Measurements from ENCODE around the gene ZNF710. TPM values are rescaled to one million over a fixed set of nuclear protein-coding genes. Genes with fewer than 3 reads are reported as not detected.

Gene ZNF710
- polyA plus RNA-seq, 1 donor = 18.1 TPM

DNA sequence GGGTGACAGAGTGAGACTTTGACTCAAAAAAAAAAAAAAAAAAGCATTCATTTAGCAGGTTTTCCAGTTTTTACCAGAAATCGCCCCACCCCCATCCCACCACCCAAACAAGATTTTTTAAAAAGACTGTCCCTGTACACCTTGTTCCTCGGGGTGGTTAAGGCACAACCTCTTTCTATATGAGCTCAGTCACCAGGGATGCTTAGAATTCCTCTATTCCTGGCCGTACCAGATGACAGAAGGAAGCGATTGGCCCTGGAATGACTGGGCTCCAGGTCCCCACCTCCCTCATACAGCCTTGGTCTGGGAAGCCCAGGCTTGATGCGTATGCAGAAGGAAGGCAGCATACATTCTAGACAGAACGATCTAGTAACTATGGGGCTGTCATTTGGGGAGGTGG lies 75.6 kb downstream of the ZNF710 start:
- DNase-seq = no peak

DNA sequence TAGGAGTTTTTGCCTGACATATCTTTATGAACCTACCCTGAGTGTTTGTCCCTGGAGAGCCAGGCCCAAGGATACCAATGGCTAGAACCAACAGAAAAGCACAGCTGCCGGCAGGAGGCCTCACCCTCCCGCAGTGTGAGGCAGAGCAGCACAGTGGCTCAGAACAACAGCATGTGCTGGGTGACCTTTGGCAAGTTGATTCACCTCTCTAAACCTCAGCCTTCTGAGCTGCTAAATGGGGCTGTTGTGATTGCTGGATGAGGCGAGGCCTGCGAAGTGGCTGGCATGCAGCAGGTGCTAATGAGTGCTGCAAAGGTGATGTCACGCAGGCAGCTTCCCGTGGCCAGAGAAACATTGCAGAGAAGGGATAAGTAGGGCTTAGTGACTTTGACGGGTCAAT lies 77.8 kb downstream of the ZNF710 start:
- DNase-seq = no peak

DNA sequence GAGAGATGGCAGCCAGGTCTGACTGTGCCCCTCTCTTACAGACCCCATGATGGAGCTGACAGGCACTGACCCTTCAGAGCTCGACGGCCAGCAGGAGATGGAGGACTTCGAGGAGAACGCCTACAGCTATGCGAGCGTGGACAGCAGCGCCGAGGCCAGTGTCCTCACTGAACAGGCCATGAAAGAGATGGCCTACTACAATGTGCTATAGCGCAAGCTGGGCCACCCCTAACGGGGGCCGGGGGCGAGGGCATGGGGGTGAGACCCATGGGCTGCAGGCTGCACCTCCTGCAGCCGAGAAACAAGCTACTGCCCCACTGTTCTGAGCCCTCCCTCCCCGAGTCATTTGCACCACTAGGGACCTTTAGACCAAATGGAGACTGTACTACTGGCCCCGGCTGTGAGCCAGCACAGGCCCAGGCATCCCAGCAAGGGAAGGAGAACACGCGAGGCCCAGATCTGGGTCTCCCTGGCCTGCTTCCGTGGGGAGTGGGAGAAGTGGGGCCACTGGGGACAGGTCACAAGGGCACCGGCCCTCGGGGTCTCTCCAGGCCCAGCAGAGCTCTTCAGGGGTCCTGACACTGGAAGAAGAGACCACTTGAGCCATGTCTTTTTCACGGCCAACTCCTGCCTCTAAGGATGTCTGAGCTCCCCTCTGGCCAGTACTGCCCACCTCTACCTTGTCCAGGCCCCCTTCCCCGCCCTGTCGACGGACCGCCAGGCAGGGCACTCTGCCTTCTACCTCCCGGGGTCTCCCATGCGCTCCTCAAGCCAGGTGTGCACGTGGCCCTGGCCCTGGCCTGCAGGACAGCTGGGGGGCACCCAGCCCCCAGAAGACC lies 78.7 kb downstream of the ZNF710 start:
- no peak for DNase-seq

DNA sequence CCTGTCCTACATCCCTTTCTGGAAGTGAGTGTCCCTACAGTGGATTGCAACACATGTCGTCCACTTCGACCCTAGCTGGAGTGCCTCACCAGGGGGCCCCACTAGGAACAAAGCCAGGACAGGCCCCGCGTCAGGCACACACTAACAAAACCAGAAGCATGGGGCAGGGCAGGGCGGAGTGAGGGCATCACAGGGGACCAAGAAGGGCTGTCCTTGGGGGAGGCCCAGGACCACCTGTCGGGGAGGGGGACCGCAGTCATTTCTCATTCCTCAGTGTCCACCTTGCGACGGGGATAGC lies 79.3 kb downstream of the ZNF710 start:
- DNase-seq = no peak

DNA sequence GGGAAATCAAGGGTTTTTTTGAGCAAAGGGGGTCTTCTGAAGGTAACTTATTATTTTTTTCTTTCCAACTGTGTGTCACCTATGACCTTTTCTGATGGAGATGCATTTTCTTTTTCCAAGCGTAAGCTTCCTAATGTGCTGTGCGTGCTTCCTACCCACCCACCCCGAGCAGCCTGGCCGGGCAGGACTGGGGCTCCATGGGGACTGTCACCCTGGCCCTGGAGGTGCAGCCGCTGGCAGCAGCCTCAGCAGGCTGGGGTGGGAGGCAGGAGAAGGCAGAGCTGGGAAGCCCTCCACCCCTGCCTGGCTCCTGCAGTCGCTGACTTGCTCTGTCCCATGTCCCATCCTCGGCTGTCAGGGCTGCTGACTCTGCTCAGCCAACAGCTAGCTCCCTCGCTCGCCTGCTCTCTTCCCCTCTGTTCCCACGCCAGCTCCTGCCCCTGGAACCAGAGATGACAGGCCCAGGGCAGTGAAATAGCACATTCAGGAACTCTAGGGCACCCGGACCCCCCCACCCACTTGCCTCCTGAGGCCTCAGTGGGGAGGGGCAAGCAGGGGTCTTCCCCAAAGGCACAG lies 79.8 kb downstream of the ZNF710 start:
- DNase-seq = no peak

DNA sequence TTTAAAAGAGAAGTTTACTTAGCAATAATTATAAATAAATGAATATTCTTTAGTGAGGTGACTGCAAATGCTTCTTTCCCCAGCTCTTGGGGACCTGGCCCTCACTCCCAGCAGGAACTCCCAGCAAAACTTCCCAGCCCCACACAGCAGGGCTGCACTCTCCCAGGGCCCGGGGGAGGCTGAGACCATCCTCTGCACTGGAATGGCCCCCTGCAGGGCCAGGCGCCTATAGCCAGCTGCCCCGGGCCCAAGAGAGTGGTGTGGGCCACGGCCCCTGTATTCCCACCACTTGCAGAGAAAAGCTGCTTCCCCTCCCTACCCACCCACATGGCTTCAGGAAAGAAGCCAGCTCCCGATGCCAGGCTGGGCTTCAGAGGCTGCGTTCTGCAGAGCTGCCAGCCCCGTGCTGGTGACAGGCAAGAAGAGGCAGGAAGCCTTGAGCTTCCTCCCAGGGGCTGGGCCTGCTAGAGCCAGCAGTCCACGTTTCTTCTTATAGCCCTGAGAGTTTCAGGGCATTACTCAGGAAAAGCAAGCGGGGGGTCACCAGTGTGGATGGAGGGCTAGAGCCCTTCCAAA lies 81.1 kb downstream of the ZNF710 start:
- DNase-seq = no peak

DNA sequence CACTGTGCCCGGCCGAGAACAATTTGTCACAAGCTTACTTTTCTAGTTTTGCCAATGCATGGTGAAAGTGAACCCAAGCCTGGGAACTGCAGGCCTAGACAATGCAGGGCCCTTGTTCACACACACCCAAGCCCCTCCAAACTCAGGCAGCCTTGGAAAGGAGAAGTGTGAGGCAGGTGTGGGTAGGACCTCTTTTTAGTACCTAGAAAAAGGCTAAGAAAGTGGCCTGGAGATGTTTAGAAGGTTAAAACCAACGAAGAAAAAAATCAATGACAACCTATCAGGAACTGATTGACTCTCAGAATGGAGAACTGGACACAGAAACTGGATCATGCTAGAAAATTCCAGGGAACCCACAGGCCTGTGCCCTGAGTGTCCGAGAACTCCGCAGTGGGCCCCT lies 82.3 kb downstream of the ZNF710 start:
- DNase-seq = no peak

DNA sequence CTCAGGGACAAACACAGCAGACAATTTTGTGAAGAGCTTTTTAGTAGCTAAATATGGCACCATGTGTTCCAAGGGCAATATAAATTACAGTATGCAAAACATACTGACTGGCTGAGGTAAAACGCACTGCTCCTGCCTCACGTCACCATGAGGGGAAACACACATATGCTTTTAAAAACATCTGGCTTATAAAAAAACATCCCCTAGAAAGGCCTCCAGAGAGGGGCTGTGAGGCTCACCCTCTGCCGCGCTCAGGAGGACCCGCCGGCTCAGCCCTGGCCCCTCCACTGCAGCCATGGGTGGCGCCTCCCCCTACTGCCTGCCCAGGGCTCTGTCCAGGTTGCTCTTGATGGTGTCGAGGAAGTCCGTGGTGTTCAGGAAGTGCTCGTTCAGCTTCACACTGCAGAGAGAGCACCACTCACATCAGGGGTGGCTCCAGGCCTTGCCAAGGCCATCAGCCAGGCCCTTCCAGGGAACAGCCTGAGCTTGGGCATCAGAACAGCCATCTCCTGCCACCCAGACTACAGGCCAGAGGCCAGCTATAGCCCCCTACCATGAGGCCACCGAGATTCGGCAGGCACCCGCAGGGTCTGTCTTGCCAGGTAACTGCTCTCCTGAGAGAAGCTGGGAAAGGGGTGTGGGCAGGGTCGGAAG lies 83.0 kb downstream of the ZNF710 start:
- DNase-seq = no peak

DNA sequence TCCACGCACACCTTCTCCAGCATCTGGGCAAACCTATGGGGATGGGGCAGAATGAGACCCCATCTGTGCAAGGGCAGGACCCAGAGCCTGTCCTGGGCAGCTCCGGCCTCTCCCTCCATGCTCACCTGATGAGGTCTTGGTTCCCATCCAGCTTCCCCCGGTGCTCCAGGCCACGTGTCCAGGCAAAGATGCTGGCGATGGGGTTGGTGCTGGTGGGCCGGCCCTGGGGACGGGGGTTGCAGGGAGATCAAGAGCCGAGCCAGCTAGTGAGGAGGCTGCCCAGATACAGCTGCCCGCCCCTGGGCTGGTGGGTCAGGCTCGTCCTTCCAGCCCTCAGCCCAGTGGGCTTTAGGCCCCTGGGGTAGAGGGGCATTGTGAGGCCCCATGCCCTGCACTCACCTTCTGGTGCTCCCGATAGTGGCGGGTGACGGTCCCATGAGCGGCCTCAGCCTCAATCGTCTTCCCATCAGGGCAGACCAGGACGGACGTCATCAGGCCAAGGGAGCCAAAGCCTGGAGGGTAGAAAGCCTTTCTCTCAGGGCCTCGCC lies 83.8 kb downstream of the ZNF710 start:
- no peak for DNase-seq

DNA sequence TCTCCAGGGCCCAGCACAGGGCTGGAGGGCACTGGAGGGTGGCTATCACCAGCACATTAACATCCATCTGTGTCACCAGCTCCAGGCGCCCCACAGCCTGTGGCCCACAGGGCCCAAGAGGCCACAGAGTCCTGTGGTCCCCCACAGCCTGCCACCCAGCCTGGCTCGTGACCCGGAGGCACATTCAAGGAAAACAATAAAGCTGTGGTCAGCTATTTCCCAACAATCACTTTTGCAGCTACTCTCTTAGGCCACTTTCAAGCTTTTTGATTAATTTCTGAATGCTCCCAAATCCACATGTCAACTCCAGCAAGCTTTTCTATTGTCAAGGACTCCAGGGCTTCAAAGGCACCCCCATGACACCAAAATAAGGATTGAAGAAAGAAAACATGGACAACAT lies 84.4 kb downstream of the ZNF710 start:
- no peak for DNase-seq

DNA sequence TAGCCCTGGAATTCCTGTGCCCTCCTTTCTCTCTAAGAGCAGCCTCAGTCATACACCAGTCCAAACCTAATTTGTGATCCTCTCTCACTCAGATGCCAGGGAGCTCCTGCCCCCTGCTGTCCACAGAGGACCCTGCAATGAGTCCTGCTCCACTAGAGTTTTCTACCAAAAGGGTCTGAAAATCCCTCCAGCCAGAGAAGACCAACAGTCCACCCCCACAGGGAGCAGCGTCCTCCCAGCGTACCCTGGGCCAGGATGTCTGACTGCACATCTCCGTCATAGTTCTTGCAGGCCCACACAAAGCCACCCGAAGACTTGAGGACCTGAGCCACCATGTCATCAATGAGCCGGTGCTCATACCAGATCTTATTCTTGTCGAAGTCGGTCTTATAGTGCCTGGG lies 85.7 kb downstream of the ZNF710 start:
- no peak for DNase-seq

DNA sequence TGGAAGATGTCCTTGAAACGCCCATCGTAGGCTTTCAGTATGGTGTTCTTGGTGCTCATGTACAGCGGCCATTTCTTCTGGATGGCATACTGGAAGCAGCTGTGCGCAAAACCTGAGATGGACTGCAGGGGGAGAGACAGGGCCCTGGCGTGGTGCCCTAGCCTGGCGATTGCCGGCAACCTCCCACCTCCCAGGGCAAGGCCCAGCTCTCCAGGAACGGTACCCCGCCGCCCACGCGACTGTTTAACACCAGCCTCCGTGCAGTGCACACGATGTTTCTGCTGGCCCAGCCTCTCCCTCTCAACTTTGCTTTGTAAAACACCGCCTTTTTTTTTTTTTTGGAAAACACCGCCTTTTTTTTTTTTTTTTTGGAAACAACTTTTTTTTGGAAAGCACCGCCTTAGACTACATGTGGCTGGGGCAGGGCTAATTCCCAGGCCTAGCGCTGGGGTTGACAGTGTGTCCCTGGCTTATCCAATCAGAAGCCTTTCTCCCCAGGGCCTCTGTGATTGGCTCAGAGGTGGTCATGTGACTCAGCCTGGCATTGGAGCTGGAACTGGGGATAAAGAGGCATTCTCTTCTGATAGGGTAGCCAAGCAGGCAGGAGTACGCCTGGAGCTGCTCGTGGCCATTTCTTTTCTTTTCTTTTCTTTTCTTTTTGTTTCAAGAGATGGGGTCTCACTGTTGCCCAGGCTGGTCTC lies 86.5 kb downstream of the ZNF710 start:
- no peak for DNase-seq

DNA sequence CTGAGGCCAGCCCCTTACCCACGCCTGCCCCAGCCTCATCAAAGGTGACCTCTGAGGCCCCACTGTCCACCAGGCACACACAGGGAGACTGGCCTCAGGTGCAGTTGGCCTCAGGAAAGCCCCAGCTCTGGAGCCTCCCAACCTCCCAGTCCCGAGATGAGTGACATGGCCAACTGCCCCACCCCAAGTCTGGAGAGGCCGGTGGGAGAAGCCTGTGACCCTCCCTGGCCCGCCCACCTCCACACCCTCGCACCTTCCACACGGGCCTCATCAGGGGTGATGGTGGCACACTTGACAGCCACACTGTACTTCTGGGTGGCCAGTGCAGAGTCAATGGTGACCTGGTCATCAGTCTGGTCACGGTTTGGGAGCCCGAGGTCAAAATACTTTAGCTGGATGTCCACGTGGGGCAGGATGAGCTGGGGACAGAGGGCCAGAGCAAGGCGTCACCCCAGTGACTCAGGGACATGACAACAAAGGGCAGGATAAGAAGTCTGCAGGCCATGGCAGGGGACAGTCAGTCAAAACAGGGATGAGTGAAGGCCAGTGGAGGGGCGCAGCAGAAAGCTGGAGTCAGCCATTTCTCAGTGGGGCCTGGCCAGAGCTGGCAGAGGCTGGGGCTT lies 89.2 kb downstream of the ZNF710 start:
- DNase-seq = no peak

DNA sequence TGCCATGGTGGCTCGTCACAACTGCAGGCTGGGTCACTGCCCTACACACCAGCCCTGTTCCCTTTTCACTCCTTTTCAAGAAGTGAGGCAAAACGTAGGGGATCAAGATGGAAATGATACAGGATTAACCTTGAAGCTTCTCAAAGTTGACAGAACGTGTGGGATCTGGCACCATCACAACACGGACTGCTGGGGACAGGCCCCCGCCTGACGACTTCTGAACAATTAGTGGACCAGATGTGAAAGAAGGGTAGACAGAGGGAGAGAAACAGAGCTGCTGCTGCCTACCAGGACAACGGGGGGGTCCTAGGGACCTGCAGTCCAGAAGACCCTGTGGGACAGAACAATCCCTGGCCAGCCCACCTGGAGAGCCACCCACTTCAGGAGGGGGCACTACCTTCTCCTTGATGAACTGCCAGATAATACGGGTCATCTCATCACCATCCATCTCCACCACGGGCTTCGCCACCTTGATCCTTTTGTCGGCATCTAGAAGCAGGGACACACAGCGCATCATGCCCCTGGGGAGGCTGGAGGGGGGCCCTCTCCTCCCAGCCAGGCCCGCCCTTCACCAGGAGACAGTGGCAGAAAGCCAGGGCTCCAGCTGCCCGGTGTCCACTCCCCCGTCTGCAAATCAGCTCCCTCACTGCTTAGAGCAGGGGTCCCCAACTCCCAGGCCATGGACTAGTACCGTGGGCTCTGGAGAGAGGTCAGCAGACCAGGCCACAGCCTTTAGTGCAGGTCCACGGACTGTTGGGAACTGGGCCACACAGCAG lies 90.2 kb downstream of the ZNF710 start:
- no peak for DNase-seq

DNA sequence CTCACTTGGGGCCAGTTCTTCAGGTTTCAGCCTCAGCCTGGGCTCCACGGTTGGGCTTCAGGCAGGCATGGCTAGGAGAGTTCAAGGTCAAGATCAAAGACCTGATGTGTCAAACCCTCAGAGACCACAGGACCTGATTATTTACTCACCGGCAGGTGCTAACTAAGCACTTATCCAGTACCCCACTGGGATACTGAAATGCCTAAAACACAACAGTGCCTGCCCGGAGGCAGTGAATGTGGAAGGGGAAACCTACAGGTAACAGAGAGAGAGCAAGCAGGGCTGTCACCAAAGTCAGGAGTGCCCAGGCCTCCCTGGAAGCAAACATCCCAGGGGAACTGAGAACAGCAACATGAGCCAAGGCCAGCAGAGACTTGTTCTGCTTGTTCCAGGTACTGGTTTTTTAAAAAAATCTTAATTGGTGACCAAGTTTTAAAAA lies 94.4 kb downstream of the ZNF710 start:
- no peak for DNase-seq

DNA sequence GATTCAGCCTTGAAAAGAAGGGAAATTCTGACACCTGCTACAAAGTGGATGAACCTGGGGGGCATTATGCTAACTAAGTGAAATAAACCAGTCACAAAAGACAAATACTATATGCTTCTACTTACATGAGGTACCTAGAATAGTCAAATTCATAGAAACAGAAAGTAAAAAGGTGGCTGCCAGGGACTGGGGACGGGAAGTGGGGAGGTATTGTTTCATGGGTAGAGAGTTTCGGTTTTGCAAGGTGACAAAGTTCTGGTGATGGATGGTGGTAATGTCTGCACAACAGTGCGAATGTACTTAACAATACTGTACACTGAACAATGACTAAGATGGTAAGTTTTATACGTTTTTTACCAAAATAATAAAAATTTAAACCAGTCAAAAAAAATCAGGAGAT lies 96.4 kb downstream of the ZNF710 start:
- DNase-seq = no peak

DNA sequence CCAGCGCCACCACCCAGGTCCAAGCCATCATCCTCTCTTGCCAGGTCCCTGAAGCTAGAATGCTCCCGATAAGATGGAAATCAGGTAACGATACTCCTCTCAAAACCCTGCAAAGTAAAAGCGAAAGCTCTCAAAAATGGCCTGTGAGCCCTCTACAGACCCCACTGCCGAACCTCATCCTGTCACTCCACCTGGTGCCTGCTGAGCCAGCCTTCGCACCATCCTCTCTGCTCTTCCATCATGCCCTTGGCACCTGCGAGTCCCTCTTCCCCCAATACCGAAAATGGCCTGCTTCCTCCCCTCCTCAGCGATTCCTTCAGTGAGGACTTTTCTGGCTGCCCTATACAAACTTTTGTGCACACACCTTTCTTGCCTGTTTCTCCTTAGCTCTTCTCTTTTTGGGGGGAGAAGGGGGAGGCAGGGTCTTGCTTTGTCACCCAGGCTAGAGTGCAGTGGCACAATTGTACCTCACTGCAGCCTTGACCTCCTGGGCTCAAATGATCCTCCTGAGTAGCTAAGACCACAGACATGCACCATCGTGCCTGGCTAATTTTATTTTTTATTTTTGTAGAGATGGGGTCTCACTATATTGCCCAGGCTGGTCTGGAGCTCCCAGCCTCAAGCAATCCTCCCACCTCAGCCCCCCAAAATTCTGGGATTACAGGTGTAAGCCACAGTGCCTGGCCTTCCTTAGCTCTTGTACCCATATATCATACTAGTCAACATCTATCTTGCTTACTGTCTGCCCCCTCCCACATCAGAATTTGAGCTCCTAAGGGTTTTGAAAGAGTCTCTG lies 98.1 kb downstream of the ZNF710 start:
- DNase-seq = no peak

DNA sequence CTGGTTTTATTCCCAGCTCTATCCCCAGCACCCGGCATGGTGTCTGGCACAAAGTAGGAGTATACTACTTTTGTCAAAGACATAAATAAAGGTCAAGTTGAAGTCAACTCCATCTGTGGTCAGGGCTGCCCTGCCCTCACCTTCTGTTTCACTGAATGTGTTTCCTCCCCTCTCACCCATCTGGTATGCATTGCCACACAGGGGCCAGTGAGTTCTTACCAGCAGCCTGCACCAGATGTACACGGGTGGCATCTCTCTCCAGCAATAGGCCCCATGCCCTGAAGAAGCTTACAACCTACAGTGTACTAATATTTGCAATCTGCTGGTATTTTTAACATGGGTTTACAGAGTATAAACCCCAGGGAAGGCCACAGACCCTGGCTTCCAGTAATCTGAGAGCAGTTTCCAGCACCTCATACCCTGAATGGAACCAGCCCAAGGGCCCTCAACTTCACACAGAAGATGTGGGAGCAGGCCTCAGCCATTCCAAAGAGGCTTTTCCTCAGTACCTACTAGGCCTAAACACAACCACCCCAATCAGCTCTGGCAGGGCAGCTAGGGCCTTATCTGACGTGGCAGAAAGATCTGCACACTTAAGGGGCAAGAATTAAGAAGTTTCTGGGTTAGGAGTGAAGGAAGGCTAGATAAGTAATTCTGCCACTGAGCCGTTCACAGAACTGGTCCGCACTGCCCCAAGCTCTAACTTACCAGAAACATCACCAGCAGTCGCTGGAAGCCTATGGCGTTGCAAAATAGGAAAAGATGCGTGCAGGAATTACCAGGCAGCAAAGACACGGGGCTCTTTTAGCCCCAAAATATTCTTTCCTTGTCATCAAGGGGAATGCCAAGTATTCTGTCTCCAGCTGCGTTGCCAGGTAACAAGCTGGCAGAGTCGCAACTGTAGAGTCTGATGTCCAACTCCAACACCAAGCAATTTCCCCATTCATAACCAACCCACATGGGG lies 99.0 kb downstream of the ZNF710 start:
- DNase-seq = no peak
